HepG2 (cell line): ENCODE data around the gene LSMEM2. TPM values are rescaled to one million over a fixed set of nuclear protein-coding genes. Genes with fewer than 3 reads are reported as not detected.
A peak's percentile ranks its signal among the peaks of the same experiment; 100 is the strongest.

Experiments used
- CBX5 ChIP-seq: sonication (generic); formaldehyde crosslinking; IDR thresholded peaks from 2 replicates; pipeline ENCODE4 v1.4.0; 2020; ENCODE audit warnings: missing genetic modification reagents, borderline replicate concordance
- JUND ChIP-seq: sonication (generic); formaldehyde crosslinking; IDR thresholded peaks from 2 replicates; pipeline ENCODE4 v1.8.0; 2022; ENCODE audit warnings: mild to moderate bottlenecking, missing genetic modification reagents
- MEF2D ChIP-seq: sonication (generic); formaldehyde crosslinking; IDR thresholded peaks from 2 replicates; pipeline ENCODE4 v1.5.1; 2020; ENCODE audit warnings: mild to moderate bottlenecking, missing genetic modification reagents
- RAD21 ChIP-seq: fragments of 450-650 bp; formaldehyde crosslinking; IDR thresholded peaks from 2 replicates; pipeline ENCODE4 v1.5.0; 2020; ENCODE audit warnings: mild to moderate bottlenecking
- YEATS2 ChIP-seq: sonication (generic); formaldehyde crosslinking; IDR thresholded peaks from 2 replicates; pipeline ENCODE4 v1.4.0; 2020; ENCODE audit warnings: missing genetic modification reagents, borderline replicate concordance
- ZBTB38 ChIP-seq: sonication (generic); formaldehyde crosslinking; IDR thresholded peaks from 2 replicates; pipeline ENCODE4 v1.5.1; 2020; ENCODE audit warnings: mild to moderate bottlenecking, missing genetic modification reagents
- ZKSCAN5 ChIP-seq: sonication (generic); formaldehyde crosslinking; IDR thresholded peaks from 2 replicates; pipeline ENCODE4 v1.5.1; 2020; ENCODE audit warnings: mild to moderate bottlenecking, missing genetic modification reagents
- polyA plus RNA-seq, 8 experiments: library from polyadenylated mRNA; depleted of rRNA in 3 of 8; stranded (reverse) in 7 of 8; unstranded in 1 of 8; fragments of >200 nt; fragmentation: Illumina TruSeq in 4 of 8; extraction: Trizol in 4 of 8; gene quantifications; 2 replicates each; pipeline versions ENCODE4 v1.2.1 to v1.2.3, GENCODE V29; 2011 to 2016; ENCODE audit warnings: low read depth in 4 of 8, missing spikeins in 1 of 8, mixed read lengths in 1 of 8; ENCODE audit not compliant: insufficient read depth in 1 of 8
- total RNA-seq, 5 experiments: library from RNA; depleted of rRNA; stranded (reverse); fragments of >200 nt; fragmentation: Illumina TruSeq; extraction: Trizol; gene quantifications; 2 replicates each; pipeline ENCODE4 v1.2.3, GENCODE V29; 2016; ENCODE audit warnings: low read depth in 1 of 5
- TF ChIP-seq, protein P1 (sequence below): sonication (generic); formaldehyde crosslinking; IDR thresholded peaks from 2 replicates; pipeline ENCODE4 v1.5.1; 2020; ENCODE audit warnings: mild to moderate bottlenecking, missing genetic modification reagents
- TF ChIP-seq, protein P2 (sequence below): sonication (generic); formaldehyde crosslinking; IDR thresholded peaks from 2 replicates; pipeline ENCODE4 v1.4.0; 2020; ENCODE audit warnings: missing genetic modification reagents, borderline replicate concordance
- TF ChIP-seq, protein P3 (sequence below): IDR thresholded peaks from 2 replicates; pipeline ENCODE4 v1.6.1; 2018; ENCODE audit warnings: missing genetic modification reagents, mild to moderate bottlenecking, missing compliant biosample characterization
- TF ChIP-seq, protein P4 (sequence below): sonication (generic); formaldehyde crosslinking; IDR thresholded peaks from 2 replicates; pipeline ENCODE4 v1.4.0; 2020; ENCODE audit warnings: missing genetic modification reagents
- TF ChIP-seq, protein P5 (sequence below): sonication (generic); formaldehyde crosslinking; IDR thresholded peaks from 2 replicates; pipeline ENCODE4 v1.5.0; 2020; ENCODE audit warnings: mild to moderate bottlenecking, missing genetic modification reagents
- TF ChIP-seq, protein P6 (sequence below): sonication (generic); formaldehyde crosslinking; IDR thresholded peaks from 2 replicates; pipeline ENCODE4 v1.4.0; 2020; ENCODE audit warnings: missing genetic modification reagents

LSMEM2 gene
- total and polyA plus RNA-seq, 2 of the 13 experiments (the other 11 are each of a cell fraction or from before 2014, with no cell fraction given), result 0.07 to 0.41 TPM

DNA sequence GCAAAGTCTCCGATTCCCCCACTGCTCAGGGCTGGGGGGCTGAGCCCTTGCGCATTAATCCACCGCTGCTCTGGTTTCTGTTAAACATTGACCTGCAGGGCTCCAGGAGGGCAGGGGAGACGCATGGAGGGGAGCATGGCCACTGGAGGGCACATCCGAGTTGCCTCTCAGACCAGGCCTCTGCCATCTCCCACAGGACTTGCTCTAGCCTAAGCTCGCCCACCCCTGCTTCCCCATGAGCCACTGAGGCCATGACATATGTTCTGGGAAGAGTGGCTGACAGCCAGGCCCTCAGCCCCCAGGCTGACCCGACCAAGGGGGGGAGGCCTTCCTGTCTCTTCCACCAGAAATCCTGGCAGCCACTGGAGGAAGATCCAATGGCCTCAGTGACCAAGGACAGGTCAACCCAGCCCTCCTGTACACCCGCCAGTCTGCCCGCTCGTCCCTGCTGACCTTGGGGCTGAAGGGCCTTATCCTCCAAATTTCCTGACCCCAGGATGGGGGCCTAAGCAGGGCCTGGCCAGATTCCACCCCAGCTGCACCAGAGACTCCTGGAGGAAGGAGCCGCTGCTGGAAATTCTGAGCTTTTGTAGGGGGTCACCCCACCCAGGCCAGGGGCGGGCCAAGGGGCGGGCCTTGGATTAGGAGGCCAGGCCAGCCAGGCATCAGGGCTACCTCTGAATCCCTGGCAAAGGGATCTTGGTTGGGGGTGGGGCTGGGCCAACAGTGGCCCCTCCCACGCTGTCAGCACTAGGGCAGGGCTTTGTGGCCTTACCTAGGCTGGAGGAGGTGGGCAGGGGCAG lies 24.3 kb downstream of the LSMEM2 start, which contains the start of gene HYAL1 (continued):
- TF ChIP-seq, protein P1, sequence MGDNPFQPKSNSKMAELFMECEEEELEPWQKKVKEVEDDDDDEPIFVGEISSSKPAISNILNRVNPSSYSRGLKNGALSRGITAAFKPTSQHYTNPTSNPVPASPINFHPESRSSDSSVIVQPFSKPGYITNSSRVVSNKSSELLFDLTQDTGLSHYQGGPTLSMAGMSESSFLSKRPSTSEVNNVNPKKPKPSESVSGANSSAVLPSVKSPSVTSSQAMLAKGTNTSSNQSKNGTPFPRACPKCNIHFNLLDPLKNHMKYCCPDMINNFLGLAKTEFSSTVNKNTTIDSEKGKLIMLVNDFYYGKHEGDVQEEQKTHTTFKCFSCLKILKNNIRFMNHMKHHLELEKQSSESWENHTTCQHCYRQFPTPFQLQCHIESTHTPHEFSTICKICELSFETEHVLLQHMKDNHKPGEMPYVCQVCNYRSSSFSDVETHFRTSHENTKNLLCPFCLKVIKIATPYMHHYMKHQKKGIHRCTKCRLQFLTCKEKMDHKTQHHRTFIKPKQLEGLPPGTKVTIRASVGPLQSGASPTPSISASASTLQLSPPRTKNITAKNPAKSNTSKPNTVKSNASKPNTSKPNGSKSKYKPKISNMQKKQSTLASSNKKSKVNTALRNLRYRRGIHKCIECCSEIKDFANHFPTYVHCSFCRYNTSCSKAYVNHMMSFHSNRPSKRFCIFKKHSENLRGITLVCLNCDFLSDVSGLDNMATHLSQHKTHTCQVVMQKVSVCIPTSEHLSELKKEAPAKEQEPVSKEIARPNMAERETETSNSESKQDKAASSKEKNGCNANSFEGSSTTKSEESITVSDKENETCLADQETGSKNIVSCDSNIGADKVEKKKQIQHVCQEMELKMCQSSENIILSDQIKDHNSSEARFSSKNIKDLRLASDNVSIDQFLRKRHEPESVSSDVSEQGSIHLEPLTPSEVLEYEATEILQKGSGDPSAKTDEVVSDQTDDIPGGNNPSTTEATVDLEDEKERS, result peak; percentile 66; the same call in 1 of the 2 replicates
- TF ChIP-seq MEF2D (CRISPR knock-in tag) (0 out of 2 replicates have a peak, but pooled peaks have one; percentile 66), ZBTB38 (CRISPR knock-in tag) (peak; percentile 19; the same call in 1 of the 2 replicates), RAD21 (CRISPR knock-in tag) (peak; percentile 86), JUND (CRISPR knock-in tag) (peak; percentile 65; the same call in 1 of the 2 replicates), CBX5 (peak; percentile 43; the same call in 1 of the 2 replicates), YEATS2 (CRISPR knock-in tag) (peak; percentile 71; the same call in 1 of the 2 replicates), ZKSCAN5 (CRISPR knock-in tag) (no peak)
- TF ChIP-seq, protein P2, sequence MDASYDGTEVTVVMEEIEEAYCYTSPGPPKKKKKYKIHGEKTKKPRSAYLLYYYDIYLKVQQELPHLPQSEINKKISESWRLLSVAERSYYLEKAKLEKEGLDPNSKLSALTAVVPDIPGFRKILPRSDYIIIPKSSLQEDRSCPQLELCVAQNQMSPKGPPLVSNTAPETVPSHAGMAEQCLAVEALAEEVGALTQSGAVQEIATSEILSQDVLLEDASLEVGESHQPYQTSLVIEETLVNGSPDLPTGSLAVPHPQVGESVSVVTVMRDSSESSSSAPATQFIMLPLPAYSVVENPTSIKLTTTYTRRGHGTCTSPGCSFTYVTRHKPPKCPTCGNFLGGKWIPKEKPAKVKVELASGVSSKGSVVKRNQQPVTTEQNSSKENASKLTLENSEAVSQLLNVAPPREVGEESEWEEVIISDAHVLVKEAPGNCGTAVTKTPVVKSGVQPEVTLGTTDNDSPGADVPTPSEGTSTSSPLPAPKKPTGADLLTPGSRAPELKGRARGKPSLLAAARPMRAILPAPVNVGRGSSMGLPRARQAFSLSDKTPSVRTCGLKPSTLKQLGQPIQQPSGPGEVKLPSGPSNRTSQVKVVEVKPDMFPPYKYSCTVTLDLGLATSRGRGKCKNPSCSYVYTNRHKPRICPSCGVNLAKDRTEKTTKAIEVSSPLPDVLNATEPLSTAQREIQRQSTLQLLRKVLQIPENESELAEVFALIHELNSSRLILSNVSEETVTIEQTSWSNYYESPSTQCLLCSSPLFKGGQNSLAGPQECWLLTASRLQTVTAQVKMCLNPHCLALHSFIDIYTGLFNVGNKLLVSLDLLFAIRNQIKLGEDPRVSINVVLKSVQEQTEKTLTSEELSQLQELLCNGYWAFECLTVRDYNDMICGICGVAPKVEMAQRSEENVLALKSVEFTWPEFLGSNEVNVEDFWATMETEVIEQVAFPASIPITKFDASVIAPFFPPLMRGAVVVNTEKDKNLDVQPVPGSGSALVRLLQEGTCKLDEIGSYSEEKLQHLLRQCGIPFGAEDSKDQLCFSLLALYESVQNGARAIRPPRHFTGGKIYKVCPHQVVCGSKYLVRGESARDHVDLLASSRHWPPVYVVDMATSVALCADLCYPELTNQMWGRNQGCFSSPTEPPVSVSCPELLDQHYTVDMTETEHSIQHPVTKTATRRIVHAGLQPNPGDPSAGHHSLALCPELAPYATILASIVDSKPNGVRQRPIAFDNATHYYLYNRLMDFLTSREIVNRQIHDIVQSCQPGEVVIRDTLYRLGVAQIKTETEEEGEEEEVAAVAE (CRISPR knock-in tag), result no peak
- TF ChIP-seq, protein P3, sequence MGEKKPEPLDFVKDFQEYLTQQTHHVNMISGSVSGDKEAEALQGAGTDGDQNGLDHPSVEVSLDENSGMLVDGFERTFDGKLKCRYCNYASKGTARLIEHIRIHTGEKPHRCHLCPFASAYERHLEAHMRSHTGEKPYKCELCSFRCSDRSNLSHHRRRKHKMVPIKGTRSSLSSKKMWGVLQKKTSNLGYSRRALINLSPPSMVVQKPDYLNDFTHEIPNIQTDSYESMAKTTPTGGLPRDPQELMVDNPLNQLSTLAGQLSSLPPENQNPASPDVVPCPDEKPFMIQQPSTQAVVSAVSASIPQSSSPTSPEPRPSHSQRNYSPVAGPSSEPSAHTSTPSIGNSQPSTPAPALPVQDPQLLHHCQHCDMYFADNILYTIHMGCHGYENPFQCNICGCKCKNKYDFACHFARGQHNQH, result peak; percentile 44
- TF ChIP-seq, protein P4, sequence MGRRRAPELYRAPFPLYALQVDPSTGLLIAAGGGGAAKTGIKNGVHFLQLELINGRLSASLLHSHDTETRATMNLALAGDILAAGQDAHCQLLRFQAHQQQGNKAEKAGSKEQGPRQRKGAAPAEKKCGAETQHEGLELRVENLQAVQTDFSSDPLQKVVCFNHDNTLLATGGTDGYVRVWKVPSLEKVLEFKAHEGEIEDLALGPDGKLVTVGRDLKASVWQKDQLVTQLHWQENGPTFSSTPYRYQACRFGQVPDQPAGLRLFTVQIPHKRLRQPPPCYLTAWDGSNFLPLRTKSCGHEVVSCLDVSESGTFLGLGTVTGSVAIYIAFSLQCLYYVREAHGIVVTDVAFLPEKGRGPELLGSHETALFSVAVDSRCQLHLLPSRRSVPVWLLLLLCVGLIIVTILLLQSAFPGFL (CRISPR knock-in tag), result 0 out of 2 replicates have a peak, but pooled peaks have one; percentile 37
- TF ChIP-seq, protein P5, sequence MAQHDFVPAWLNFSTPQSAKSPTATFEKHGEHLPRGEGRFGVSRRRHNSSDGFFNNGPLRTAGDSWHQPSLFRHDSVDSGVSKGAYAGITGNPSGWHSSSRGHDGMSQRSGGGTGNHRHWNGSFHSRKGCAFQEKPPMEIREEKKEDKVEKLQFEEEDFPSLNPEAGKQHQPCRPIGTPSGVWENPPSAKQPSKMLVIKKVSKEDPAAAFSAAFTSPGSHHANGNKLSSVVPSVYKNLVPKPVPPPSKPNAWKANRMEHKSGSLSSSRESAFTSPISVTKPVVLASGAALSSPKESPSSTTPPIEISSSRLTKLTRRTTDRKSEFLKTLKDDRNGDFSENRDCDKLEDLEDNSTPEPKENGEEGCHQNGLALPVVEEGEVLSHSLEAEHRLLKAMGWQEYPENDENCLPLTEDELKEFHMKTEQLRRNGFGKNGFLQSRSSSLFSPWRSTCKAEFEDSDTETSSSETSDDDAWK, result no peak
- TF ChIP-seq, protein P6, sequence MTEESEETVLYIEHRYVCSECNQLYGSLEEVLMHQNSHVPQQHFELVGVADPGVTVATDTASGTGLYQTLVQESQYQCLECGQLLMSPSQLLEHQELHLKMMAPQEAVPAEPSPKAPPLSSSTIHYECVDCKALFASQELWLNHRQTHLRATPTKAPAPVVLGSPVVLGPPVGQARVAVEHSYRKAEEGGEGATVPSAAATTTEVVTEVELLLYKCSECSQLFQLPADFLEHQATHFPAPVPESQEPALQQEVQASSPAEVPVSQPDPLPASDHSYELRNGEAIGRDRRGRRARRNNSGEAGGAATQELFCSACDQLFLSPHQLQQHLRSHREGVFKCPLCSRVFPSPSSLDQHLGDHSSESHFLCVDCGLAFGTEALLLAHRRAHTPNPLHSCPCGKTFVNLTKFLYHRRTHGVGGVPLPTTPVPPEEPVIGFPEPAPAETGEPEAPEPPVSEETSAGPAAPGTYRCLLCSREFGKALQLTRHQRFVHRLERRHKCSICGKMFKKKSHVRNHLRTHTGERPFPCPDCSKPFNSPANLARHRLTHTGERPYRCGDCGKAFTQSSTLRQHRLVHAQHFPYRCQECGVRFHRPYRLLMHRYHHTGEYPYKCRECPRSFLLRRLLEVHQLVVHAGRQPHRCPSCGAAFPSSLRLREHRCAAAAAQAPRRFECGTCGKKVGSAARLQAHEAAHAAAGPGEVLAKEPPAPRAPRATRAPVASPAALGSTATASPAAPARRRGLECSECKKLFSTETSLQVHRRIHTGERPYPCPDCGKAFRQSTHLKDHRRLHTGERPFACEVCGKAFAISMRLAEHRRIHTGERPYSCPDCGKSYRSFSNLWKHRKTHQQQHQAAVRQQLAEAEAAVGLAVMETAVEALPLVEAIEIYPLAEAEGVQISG (CRISPR knock-in tag), result 0 out of 2 replicates have a peak, but pooled peaks have one; percentile 58
